ENCODE measurements around the gene C1QA.

DNA sequence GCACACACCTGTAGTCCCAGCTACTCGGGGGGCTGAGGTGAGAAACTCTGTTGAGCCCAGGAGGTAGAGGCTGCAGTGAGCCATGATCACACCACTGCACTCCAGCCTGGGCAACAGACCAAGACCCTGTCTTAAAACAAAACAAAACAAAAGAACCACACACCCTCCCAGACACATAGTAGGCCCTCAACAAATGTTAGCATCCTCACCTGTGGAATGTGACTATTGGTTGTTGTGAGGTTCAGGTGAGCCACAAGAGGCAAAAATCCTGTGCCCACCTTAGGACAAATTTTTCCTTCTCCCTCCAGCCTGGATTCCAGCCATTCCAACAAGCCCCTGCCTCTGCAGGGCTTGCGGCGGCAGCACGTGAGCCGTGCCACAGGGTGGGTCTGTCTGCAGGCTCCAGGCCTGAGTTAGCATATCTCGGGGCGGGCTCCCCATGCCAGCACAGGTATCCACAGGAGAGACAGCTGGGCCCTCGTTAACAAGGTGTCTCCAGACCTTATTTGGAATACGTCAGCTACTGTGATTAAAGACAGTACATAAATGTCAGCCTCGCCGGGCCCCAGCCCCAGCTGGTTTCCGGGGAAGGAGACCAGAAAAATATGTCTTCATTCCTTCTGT, 34.0 kb downstream of the C1QA start:
- no peak for TF ChIP-seq EZH2 (IDR thresholded peaks at IDR 0.05; ENCODE audit: low read length, missing control alignments)
- TF ChIP-seq, protein P1, sequence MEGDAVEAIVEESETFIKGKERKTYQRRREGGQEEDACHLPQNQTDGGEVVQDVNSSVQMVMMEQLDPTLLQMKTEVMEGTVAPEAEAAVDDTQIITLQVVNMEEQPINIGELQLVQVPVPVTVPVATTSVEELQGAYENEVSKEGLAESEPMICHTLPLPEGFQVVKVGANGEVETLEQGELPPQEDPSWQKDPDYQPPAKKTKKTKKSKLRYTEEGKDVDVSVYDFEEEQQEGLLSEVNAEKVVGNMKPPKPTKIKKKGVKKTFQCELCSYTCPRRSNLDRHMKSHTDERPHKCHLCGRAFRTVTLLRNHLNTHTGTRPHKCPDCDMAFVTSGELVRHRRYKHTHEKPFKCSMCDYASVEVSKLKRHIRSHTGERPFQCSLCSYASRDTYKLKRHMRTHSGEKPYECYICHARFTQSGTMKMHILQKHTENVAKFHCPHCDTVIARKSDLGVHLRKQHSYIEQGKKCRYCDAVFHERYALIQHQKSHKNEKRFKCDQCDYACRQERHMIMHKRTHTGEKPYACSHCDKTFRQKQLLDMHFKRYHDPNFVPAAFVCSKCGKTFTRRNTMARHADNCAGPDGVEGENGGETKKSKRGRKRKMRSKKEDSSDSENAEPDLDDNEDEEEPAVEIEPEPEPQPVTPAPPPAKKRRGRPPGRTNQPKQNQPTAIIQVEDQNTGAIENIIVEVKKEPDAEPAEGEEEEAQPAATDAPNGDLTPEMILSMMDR (conservative IDR thresholded peaks at IDR 0.05 in 1 of 2, IDR thresholded peaks at IDR 0.05 in 1 of 2; ENCODE audit: low read depth in 1 of 2, low read length in 2 of 2): no peak

Data from fibroblast of lung (primary cell).